Activated B cell treated with CpG ODN at 0.5 μM for 24 hours (primary cell): Measurements from ENCODE around the gene SEMA3C. TPM values are rescaled to one million over a fixed set of nuclear protein-coding genes. Genes with fewer than 3 reads are reported as not detected.

Experiments used
- ATAC-seq: fragments of 200-7000 bp; cut with Tn5 transposase; one replicate; pipeline ENCODE4 v1.10.0; 2021; ENCODE audit warnings: low read depth, mild to moderate bottlenecking, moderate library complexity
- CTCF ChIA-PET: fragments of 350-600 bp; sonication (Branson Sonifier 250); formaldehyde crosslinking; loops from one replicate; lab custom pipeline; 2021; ENCODE audit warnings: antibody characterized with exemption; lab: Charles Lee
- POLR2A ChIA-PET: fragments of 350-600 bp; sonication (Branson Sonifier 250); formaldehyde crosslinking; loops from one replicate; lab custom pipeline; 2021; ENCODE audit warnings: antibody characterized with exemption; lab: Charles Lee
- DNase-seq: peaks from one replicate; pipeline ENCODE4 v3.0.0; 2022
- H3K27ac Mint-ChIP-seq: one replicate; pipeline ENCODE4 v1.8.0; 2020; ENCODE audit warnings: mixed read lengths
- H3K27me3 Mint-ChIP-seq: one replicate; pipeline ENCODE4 v1.8.0; 2021; ENCODE audit warnings: mixed read lengths
- H3K36me3 Mint-ChIP-seq: one replicate; pipeline ENCODE4 v1.8.0; 2021; ENCODE audit warnings: low read depth, mixed read lengths
- H3K4me1 Mint-ChIP-seq: one replicate; pipeline ENCODE4 v1.8.0; 2021; ENCODE audit warnings: mixed read lengths
- H3K4me3 Mint-ChIP-seq: one replicate; pipeline ENCODE4 v1.8.0; 2020; ENCODE audit warnings: mild to moderate bottlenecking, mixed read lengths
- H3K9me3 Mint-ChIP-seq: one replicate; pipeline ENCODE4 v1.8.0; 2020; ENCODE audit warnings: mixed read lengths
- CTCF ChIP-seq: fragments of 200-600 bp; IDR thresholded peaks from one replicate; pipeline ENCODE4 v1.8.0; 2022; ENCODE audit warnings: antibody characterized with exemption, mild to moderate bottlenecking
- intact Hi-C: fragments of 100-400 bp; cut with micrococcal nuclease; formaldehyde crosslinking; loops from one replicate; pipeline ENCODE4 v1.15.1; 2024
- total RNA-seq: library from RNA; stranded (reverse); gene quantifications from 2 replicates; pipeline ENCODE4 v1.2.3, GENCODE V29; 2022

The SEMA3C gene
- total RNA-seq, 1 donor from 2014 or later = not detected

GRCh38 chr7:80763289-80763688, 155.6 kb downstream of the SEMA3C start:
- POLR2A ChIA-PET = no interaction called here
- Mint-ChIP-seq H3K27me3 (no peaks in the 10 kb centered on the region), H3K9me3 (no peaks in the 10 kb centered on the region), H3K4me3 (no peak overlapping the region), H3K36me3 (no peaks in the 10 kb centered on the region), H3K4me1 (no peaks in the 10 kb centered on the region), H3K27ac (no peak overlapping the region)
- CTCF ChIA-PET = no interaction called here
- ATAC-seq (no peak), DNase-seq (no peak)
- intact Hi-C loops = no loop called here
- TF ChIP-seq CTCF = no peak

GRCh38 chr7:80760292-80760691, 158.6 kb downstream of the SEMA3C start:
- Mint-ChIP-seq H3K4me1 (no peaks in the 10 kb centered on the region), H3K9me3 (peaks cover 3% of the 10 kb centered on the region), H3K27ac (no peak overlapping the region), H3K36me3 (no peaks in the 10 kb centered on the region), H3K27me3 (no peaks in the 10 kb centered on the region), H3K4me3 (no peak overlapping the region)
- ChIA-PET CTCF (no interaction called here), POLR2A (no interaction called here)
- DNase-seq (no peak), ATAC-seq (no peak)
- intact Hi-C loops = no loop called here
- no peak for TF ChIP-seq CTCF

- H3K9me3 Mint-ChIP-seq = peaks cover 3% of the 10 kb centered on the region
- no peaks in the 10 kb centered on the region for H3K4me1 Mint-ChIP-seq
- DNase-seq (no peak), ATAC-seq (no peak)
- no peaks in the 10 kb centered on the region for H3K36me3 Mint-ChIP-seq
- no peak for TF ChIP-seq CTCF
- no peak overlapping the region for H3K27ac Mint-ChIP-seq
- H3K4me3 Mint-ChIP-seq = no peak overlapping the region
- intact Hi-C loops = no loop called here
- no peaks in the 10 kb centered on the region for H3K27me3 Mint-ChIP-seq
- CTCF ChIA-PET = no interaction called here
- POLR2A ChIA-PET = no interaction called here
Observed at GRCh38 chr7:80752954-80753690, 165.7 kb downstream of the SEMA3C start.

- H3K36me3 Mint-ChIP-seq = no peaks in the 10 kb centered on the region
- DNase-seq = no peak
- TF ChIP-seq CTCF = no peak
- ChIA-PET POLR2A (no interaction called here), CTCF (no interaction called here)
- ATAC-seq = no peak
- intact Hi-C loops = no loop called here
- no peaks in the 10 kb centered on the region for H3K9me3 Mint-ChIP-seq
- no peaks in the 10 kb centered on the region for H3K4me1 Mint-ChIP-seq
- H3K4me3 Mint-ChIP-seq = no peak overlapping the region
- H3K27ac Mint-ChIP-seq = no peak overlapping the region
- H3K27me3 Mint-ChIP-seq = no peaks in the 10 kb centered on the region
Observed at GRCh38 chr7:80749270-80749669, 169.6 kb downstream of the SEMA3C start.

GRCh38 chr7:80748363-80749042, 170.3 kb downstream of the SEMA3C start:
- no peaks in the 10 kb centered on the region for H3K36me3 Mint-ChIP-seq
- TF ChIP-seq CTCF = no peak
- ATAC-seq (no peak), DNase-seq (no peak)
- H3K27ac Mint-ChIP-seq = no peak overlapping the region
- H3K4me1 Mint-ChIP-seq = no peaks in the 10 kb centered on the region
- H3K9me3 Mint-ChIP-seq = no peaks in the 10 kb centered on the region
- H3K4me3 Mint-ChIP-seq = no peak overlapping the region
- ChIA-PET POLR2A (no interaction called here), CTCF (no interaction called here)
- no peaks in the 10 kb centered on the region for H3K27me3 Mint-ChIP-seq
- intact Hi-C loops = no loop called here
